Forelimb muscle (tissue), 1 donor: Measurements from ENCODE around the gene MYRF. TPM values are rescaled to one million over a fixed set of nuclear protein-coding genes. Genes with fewer than 3 reads are reported as not detected.

Source experiments
- polyA plus RNA-seq: library from polyadenylated mRNA; unstranded; fragments of 120-200 nt; gene quantifications from one replicate; pipeline ENCODE4 v1.2.1, GENCODE V29; 2013; ENCODE audit not compliant: insufficient read length

Gene MYRF
- polyA plus RNA-seq, 1 donor = 0.94 TPM

Other genes starting within 250 kb of the MYRF start
- 0.14 TPM for gene LRRC10B, start 243.9 kb upstream of the MYRF start, polyA plus RNA-seq
- 3.3 TPM for gene SYT7, start 171.6 kb upstream of the MYRF start, polyA plus RNA-seq
- gene DAGLA, start 72.2 kb upstream of the MYRF start, polyA plus RNA-seq = 4.6 TPM
- gene TMEM258, start 40.0 kb downstream of the MYRF start, polyA plus RNA-seq = 158 TPM
- gene FEN1, start 40.3 kb downstream of the MYRF start, polyA plus RNA-seq = 11.7 TPM
- 16.6 TPM for gene FADS1, start 64.4 kb downstream of the MYRF start, polyA plus RNA-seq
- gene FADS2, start 75.7 kb downstream of the MYRF start, polyA plus RNA-seq = 75.9 TPM
- gene FADS3, start 138.9 kb downstream of the MYRF start, polyA plus RNA-seq = 41.5 TPM
- 25.9 TPM for gene RAB3IL1, start 164.9 kb downstream of the MYRF start, polyA plus RNA-seq
- 2.5 TPM for gene BEST1, start 197.7 kb downstream of the MYRF start, polyA plus RNA-seq
- 1,297 TPM for gene FTH1, start 215.0 kb downstream of the MYRF start, polyA plus RNA-seq